Activated T-cell treated with anti-CD3 and anti-CD28 coated beads, Interleukin-2, amount 50 U/mL, for 1 hour (primary cell): ENCODE measurements around the gene NTRK1.
A peak's percentile ranks its signal among the peaks of the same experiment; 100 is the strongest.

Experiments
- DNase-seq: peaks from one replicate; pipeline ENCODE4 v3.0.0-alpha.2; 2020

Gene NTRK1

GRCh38 chr1:156860628-156861423, at the start of gene NTRK1:
TSS of gene NTRK1 (plus strand) at chr1:156860865. CDS start at chr1:156860935, 70 bp downstream.
- peak; percentile 66 for DNase-seq

DNA sequence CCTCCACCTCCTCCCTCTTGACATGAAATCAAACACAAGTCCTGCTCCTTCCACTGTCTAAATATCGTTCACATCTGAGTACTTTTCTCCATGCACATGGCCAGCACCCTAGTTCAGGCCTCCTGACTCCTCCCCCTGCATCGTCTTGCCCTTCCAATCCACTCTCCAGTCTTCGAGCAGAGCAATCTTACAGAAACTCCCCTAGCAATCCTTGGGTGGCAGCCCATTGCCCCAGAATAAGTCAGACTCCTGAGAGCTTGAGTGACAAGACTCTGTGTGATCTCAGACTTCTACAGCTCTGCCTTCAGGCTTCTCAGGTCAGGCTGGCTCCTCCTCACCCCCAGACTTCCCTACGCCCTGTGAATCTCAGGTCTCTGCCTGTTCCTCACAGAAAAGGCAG, 49.5 kb upstream of the NTRK1 start:
- DNase-seq, result no peak

GRCh38 chr1:156812293-156812990, 48.2 kb upstream of the NTRK1 start:
- no peak for DNase-seq

- peak; percentile 39 for DNase-seq
Observed at GRCh38 chr1:156813298-156813697, 47.4 kb upstream of the NTRK1 start.

GRCh38 chr1:156813750-156814570, 46.7 kb upstream of the NTRK1 start:
- peak; percentile 85 for DNase-seq

DNA sequence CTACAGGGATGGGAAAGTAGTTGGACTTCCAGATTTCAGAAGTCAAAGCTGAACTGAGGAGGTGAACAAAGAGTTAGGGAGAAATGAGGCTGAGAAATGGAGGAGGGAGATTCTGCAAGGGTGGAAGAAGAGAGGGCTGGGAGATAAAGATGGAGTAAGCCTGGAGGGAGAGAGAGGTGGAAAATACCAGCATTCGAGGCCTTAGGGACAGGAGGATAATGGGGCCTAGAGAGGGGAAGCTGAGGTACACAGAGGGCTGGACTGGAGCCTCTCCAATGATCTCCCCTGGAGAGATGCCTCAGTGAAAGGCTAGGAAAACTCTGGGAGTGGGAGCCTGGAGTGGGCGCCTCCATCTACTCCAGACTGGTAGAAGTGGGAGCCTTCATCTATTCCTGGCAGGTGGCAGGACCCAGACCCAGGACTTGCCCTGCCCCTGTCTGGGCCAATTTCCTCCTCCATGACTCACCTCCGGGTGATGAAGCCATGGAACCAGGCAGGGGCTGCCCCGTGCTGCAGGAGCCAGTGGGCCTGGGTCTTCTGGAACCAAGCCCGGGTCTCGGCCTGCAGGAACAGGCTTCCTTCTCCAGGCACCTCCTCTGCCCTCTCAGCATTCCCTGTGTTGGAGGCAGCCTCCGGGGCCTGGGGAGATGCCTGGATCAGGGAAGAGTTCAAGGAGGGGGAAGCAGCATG, 45.9 kb upstream of the NTRK1 start:
- peak; percentile 70 for DNase-seq

DNA sequence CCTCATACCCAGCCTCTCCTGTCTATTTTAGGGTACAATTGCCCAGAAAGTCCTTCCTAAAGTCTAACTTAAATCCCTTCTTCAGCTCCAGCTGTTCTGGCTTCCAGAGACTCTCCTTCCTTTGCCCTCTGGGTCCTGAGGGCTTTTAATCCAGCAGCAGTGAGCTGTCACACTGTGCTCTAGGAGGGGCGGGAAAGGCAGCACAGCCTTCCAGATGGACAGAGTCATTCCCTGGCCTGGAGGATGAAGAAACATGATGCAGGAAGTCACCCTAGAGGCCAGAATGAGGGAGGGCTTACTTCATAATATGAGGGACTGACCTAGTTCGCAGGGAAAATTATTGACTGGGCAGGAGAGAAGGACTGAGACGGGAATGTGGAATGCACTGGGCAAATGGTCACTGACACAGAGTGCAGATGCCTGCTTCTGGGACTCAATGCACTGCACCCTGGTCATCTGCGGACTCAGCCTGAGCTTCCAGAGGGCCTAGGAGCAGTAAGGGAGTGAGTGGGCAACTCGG, 45.3 kb upstream of the NTRK1 start:
- DNase-seq, result no peak

DNA sequence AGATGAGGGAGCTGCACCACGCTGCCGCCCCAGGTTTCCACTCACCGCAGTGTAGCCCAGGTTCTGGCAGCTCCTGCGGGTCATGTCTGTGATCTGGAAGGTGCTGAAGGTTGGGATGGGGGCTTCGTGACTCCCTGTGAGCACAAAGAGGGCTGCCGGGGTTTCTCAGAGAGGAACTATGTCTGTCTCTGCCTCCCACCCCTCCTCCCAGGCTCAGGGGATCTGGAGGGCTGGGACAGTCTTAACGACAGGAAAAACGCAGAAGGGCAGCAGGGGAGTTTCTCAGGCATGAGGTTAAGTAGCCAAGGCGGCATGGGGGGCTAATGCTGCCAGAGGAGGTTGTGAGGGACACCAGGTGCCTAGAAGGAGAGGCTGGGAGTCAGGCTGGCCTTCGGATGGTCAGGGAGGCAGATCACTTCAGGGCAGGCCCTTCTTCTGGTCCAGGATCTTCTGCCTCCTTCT, 44.7 kb upstream of the NTRK1 start:
- DNase-seq, result no peak

DNA sequence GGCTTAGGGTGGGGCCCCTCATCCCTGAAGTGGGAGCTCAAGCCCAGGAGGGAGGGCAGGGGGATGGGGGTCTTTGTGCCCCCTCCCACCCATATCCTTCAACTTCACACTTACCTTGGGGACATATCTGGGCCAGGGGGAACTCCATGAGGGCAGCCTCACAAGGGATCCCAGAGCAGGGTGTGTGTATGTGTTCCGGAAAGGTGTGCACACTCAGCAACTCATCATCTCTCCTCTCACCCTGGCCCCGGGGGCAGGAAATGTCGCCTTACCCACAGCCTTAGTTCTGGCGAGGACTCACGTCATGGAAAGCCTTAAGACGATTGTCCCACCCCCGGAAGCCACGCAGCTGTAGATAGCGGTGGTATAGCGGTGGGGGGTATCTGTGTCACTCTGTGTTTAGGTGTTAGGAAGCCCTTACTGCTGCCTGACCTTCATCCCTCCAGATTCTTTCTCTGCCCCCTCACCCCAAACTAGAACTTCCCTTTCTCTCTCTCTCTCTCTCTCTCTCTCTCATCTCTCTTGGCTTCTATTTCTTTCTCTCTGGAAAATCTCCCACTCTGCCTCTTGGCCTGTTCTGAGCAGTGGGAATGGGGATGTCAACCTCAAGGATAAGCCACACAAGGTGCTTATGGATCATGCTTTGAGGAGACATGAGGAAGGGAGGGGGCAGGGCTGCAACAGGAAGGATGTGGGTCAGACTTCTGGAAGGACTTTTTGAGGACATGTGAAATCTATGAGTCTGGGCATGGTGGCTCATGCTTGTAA, 43.9 kb upstream of the NTRK1 start, which contains the start of gene SH2D2A:
TSS of gene SH2D2A (minus strand) at position 288 of the 768 bp plus-strand sequence. CDS start at position 148, 140 bp downstream.
- DNase-seq, result peak; percentile 90

- DNase-seq, result no peak
Observed at GRCh38 chr1:156821801-156822200, 38.9 kb upstream of the NTRK1 start.

DNA sequence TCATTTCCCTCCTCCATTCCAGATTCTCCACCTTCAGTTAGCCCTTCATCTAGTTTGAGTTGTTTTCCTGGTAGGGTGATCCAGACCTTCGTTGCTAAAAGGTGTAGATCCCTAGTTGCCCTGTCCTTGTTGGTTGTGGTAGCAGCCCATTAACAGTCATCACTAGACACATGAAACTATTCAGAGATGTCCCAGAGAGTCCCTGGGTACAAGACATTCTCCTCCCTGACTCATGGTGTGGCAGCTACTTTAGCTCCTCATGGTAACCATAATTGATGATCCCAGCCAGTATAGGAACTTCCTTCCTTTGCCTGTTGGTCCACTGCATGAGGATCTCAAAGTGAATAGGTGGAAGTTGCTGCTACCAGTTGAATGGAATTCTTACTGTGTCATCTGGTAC, 38.0 kb upstream of the NTRK1 start:
- no peak for DNase-seq

- no peak for DNase-seq
Observed at GRCh38 chr1:156823210-156823790, 37.4 kb upstream of the NTRK1 start.

- no peak for DNase-seq
Observed at GRCh38 chr1:156826630-156827029, 34.0 kb upstream of the NTRK1 start.

GRCh38 chr1:156828400-156829124, 32.1 kb upstream of the NTRK1 start:
- DNase-seq, result no peak

DNA sequence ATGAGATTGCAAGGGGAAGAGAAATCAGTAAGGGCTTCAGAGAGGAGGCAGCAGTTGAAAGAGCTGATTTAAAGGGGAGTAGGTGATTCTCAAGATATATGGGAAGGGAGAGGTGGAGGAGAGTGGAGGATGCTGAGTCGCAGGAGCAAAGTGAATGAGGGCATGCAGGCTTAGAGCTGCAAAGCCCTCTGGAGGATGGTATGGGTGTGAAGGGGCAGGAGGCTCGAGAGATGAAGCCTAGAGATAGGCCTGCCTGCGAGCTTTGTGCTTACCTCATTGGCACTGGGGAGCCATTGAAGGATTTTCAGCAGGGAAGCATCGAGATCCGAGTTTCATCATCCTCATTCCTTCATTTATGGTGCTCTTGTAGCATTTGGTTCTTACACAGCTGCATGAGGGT, 28.2 kb upstream of the NTRK1 start:
- no peak for DNase-seq

DNA sequence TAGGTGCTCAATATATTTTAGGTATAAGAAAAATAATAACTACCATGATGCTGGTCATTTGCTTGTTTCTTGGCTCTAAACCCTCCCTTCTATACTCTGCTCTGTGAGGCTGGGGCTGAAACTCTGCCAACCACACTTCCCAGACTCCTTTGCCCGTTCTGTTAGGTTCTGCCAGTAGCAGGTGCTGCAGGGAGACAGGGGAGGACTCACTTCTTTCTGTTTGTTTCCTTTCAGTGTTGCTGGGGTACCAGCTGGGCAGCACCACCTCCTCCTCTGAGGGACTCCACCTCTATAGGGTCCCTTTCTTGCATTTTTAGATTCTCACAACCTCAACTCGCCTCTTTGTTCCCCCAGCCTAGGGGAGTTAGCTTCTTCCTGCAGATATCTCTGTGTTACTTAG, 27.1 kb upstream of the NTRK1 start:
- no peak for DNase-seq

- no peak for DNase-seq
Observed at GRCh38 chr1:156834322-156834721, 26.3 kb upstream of the NTRK1 start.

DNA sequence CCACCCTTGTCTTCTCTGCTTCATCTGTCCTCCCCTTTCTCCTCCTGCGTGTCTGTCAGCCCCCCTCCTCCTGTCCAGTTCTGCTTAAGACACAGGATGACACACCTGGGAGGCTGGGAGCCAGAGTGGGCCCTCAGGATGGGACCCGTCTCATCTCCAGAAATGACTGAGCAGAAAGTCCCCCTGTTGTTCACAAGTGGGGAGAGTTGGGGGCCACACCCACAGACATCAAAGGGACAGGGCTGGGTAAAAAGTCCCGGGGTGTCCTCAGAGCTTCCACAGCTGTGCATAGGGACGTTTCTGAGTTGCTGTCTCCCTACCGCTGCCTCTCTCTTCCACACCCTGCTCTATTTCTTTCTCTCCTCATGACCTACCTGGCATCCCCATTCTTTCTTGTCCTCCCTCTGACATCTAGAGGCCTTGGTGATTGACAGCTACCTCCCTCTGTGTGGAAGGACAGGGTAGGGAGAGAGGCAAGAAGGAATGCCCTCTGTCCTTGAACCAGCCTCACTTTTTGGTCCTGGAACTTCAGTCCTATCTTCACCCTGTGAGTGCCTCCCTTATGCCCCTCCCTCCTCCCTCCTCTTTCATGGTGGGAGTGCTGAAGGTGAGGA, 24.5 kb upstream of the NTRK1 start:
- DNase-seq, result peak; percentile 35

GRCh38 chr1:156836892-156837291, 23.8 kb upstream of the NTRK1 start:
- no peak for DNase-seq

GRCh38 chr1:156838972-156839371, 21.7 kb upstream of the NTRK1 start:
- peak; percentile 63 for DNase-seq
